Measurements from ENCODE around the gene EHD2.

Gene EHD2

DNA sequence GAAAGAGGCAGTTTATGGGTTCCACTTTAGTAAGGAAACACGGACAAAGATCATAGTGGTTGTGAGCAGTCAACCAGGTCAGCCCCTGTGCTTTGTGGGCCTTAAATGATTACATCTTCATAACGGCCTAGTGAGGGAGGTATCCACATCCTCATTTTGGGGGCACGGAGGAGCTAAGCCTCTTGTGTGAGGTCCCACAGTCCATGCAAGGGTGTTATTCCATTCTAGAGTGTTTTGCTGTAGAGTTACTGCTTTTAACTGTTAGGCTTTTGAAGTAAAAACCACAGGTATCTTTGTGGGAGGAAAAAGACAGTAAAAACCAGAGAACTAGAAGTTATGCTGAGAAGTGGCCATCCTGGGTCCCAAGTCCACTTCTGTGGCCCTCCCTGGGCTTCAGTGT is 36.1 kb downstream of the EHD2 start:
- in situ Hi-C loops (cut with HindIII; ENCODE audit: low sequenced_read_pairs), result no loop called here
- no peak overlapping the region for H3K4me3 ChIP-seq (ENCODE audit: low read depth, low read length)
- no peak for TF ChIP-seq CTCF (IDR thresholded peaks at IDR 0.05; ENCODE audit: low read depth, low read length)
- no peak for DNase-seq (ENCODE audit: low read depth, low spot score)

GRCh38 chr19:47750752-47751151 is 37.5 kb downstream of the EHD2 start:
- TF ChIP-seq CTCF (IDR thresholded peaks at IDR 0.05; ENCODE audit: low read depth, low read length), result no peak
- DNase-seq (ENCODE audit: low read depth, low spot score), result no peak
- in situ Hi-C loops (cut with HindIII; ENCODE audit: low sequenced_read_pairs), result no loop called here
- no peak overlapping the region for H3K4me3 ChIP-seq (ENCODE audit: low read depth, low read length)

GRCh38 chr19:47752440-47753211 is 39.4 kb downstream of the EHD2 start:
- no peak for TF ChIP-seq CTCF (IDR thresholded peaks at IDR 0.05; ENCODE audit: low read depth, low read length)
- no peak overlapping the region for H3K4me3 ChIP-seq (ENCODE audit: low read depth, low read length)
- in situ Hi-C loops (cut with HindIII; ENCODE audit: low sequenced_read_pairs), result no loop called here
- no peak for DNase-seq (ENCODE audit: low read depth, low spot score)

DNA sequence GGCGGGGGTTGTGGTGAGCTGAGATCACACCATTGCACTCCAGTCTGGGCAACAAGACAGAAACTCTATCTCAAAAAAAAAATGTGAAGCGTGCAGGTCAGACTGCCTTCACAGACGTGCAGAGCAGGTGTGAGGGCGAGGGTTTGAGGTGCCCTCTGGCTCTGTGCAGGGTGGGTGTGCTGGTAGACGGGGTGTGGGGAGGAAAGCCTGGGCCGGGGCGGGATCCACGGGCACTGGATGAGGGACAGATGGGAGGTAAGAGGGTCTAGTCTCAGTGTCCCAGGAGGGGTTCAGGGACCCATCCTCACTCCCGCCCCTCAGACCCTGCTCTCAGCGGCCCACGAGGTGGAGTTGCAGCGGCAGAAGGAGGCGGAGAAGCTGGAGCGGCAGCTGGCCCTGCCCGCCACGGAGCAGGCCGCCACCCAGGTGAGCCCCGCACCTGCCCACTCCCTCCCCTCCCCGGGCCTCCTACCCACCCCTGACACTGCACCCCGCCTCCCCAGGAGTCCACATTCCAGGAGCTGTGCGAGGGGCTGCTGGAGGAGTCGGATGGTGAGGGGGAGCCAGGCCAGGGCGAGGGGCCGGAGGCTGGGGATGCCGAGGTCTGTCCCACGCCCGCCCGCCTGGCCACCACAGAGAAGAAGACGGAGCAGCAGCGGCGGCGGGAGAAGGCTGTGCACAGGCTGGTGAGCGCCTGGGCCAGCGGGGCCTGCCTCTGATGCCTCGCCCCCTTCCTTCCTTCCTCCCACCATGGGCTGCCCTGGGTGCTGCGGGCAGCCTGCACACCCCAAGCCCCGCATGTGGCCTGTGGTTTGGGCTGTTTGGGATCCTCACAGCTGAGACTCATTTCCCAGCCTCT is 41.2 kb downstream of the EHD2 start:
- no peak overlapping the region for H3K4me3 ChIP-seq (ENCODE audit: low read depth, low read length)
- in situ Hi-C loops (cut with HindIII; ENCODE audit: low sequenced_read_pairs), result no loop called here
- TF ChIP-seq CTCF (IDR thresholded peaks at IDR 0.05; ENCODE audit: low read depth, low read length), result no peak
- no peak for DNase-seq (ENCODE audit: low read depth, low spot score)

DNA sequence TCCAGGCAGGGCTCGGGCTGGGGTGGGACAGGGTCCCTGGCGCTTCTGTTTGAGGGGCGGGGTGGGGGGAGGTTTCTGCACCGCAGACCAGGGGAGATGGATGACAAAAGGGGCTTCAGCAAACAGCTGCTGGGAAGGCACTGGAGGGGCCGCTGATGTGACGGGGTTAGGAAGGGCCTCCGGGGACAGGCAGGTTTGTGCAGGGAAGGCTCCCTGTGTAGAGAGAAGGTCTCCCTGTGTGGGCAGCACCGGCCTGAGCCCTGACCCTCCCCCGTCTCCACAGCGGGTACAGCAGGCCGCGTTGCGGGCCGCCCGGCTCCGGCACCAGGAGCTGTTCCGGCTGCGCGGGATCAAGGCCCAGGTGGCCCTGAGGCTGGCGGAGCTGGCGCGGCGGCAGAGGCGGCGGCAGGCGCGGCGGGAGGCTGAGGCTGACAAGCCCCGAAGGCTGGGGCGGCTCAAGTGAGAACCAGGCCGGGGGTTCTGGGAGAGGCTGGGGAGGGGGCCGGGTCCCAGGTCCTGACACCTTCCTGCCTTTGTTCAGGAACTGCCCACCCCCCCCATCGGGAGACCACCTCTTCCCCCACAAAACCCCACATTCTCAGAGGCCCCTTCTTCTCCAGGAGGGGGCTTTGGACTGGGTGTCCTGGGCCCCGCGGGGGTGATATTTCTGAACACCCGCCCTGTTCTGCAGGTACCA is 42.0 kb downstream of the EHD2 start:
- no peak for TF ChIP-seq CTCF (IDR thresholded peaks at IDR 0.05; ENCODE audit: low read depth, low read length)
- DNase-seq (ENCODE audit: low read depth, low spot score), result no peak
- H3K4me3 ChIP-seq (ENCODE audit: low read depth, low read length), result no peak overlapping the region
- in situ Hi-C loops (cut with HindIII; ENCODE audit: low sequenced_read_pairs), result no loop called here

GRCh38 chr19:47755762-47756626 is 42.8 kb downstream of the EHD2 start:
- H3K4me3 ChIP-seq (ENCODE audit: low read depth, low read length), result no peak overlapping the region
- TF ChIP-seq CTCF (IDR thresholded peaks at IDR 0.05; ENCODE audit: low read depth, low read length), result no peak
- no peak for DNase-seq (ENCODE audit: low read depth, low spot score)
- in situ Hi-C loops (cut with HindIII; ENCODE audit: low sequenced_read_pairs), result no loop called here
